GM06990 (cell line): Measurements from ENCODE around the gene SNX27.

ENCODE experiments used
- DNase-seq: peaks from one replicate; pipeline ENCODE4 v3.0.0-alpha.2; 2011; ENCODE audit not compliant: insufficient read length; ENCODE audit errors: extremely low read depth
- H3K27me3 ChIP-seq: replicated peaks from 2 replicates; pipeline ENCODE4 v1.6.0; 2011; ENCODE audit warnings: low read length; ENCODE audit not compliant: control insufficient read depth, insufficient read depth
- H3K36me3 ChIP-seq: 2 replicates; pipeline ENCODE4 v1.5.1; 2011; ENCODE audit warnings: low read length; ENCODE audit not compliant: control insufficient read depth, insufficient read depth
- H3K4me3 ChIP-seq: replicated peaks from 2 replicates; pipeline ENCODE4 v1.5.1; 2011; ENCODE audit warnings: low read depth, mild to moderate bottlenecking, control low read depth, low read length
- TF ChIP-seq, protein P1 (sequence below): IDR thresholded peaks from 2 replicates; pipeline ENCODE4 v1.5.1; 2011; ENCODE audit warnings: low read length, control low read depth, mild to moderate bottlenecking, inconsistent platforms; ENCODE audit not compliant: insufficient read depth, poor library complexity, severe bottlenecking

Gene SNX27

GRCh38 chr1:151570819-151571218, 41.0 kb upstream of the SNX27 start:
- no peaks in the 10 kb centered on the region for H3K27me3 ChIP-seq
- TF ChIP-seq, protein P1, sequence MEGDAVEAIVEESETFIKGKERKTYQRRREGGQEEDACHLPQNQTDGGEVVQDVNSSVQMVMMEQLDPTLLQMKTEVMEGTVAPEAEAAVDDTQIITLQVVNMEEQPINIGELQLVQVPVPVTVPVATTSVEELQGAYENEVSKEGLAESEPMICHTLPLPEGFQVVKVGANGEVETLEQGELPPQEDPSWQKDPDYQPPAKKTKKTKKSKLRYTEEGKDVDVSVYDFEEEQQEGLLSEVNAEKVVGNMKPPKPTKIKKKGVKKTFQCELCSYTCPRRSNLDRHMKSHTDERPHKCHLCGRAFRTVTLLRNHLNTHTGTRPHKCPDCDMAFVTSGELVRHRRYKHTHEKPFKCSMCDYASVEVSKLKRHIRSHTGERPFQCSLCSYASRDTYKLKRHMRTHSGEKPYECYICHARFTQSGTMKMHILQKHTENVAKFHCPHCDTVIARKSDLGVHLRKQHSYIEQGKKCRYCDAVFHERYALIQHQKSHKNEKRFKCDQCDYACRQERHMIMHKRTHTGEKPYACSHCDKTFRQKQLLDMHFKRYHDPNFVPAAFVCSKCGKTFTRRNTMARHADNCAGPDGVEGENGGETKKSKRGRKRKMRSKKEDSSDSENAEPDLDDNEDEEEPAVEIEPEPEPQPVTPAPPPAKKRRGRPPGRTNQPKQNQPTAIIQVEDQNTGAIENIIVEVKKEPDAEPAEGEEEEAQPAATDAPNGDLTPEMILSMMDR: no peak
- H3K36me3 ChIP-seq: no peaks in the 10 kb centered on the region
- H3K4me3 ChIP-seq: no peak overlapping the region
- no peak for DNase-seq

DNA sequence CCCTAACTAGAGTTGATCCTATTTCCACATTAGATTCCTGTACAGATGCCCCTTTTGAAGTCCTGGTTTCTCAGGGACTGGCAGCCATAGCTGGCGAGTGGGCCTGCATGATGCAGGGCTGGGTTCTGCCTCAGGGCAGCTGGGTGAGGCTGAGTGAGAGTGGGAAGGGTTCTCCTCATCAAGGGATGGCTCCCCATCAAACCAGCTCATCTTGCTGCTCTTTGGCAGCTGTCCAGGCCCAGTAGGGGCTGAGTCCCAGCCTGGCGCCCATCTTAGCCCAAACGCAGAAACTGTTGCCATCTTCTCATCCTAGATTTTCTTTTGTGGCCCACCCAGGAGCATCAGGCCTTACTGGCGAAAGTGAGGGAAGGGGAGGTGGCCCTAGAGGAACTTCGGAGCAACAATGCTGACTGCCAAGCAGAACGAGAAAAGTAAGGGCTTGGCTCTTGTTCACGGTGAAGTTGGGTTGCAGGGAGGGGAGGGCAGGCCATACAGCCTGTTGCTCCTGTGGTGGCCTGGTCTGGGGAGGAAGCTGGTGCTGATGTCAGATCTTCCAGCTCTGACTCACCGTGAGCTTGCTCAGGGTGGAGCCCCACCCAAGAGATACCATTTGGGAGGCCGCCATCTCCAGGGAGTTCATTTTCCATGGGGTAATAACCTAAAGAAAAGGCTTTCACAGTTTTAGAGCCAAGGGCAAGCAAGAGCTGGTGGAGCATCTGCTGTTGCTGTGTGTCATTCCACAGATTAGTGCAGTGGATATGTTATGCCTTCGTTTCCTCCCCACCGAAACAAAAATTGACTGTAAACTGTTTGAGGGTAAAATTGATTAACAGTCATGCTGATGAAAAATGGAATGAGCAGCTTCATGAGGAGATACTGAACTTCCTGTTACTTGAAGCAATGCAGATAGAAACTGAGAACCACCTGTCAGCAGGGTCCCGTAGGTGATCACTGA, 37.0 kb upstream of the SNX27 start:
- no peaks in the 10 kb centered on the region for H3K36me3 ChIP-seq
- no peaks in the 10 kb centered on the region for H3K27me3 ChIP-seq
- TF ChIP-seq, protein P1: no peak
- H3K4me3 ChIP-seq: no peak overlapping the region
- DNase-seq: no peak

- no peak for DNase-seq
- TF ChIP-seq, protein P1: no peak
- H3K36me3 ChIP-seq: no peaks in the 10 kb centered on the region
- H3K4me3 ChIP-seq: no peak overlapping the region
- no peaks in the 10 kb centered on the region for H3K27me3 ChIP-seq
These were observed 34.7 kb upstream of the SNX27 start for GRCh38 chr1:151577173-151577572.

- H3K4me3 ChIP-seq: no peak overlapping the region
- no peaks in the 10 kb centered on the region for H3K36me3 ChIP-seq
- DNase-seq: no peak
- TF ChIP-seq, protein P1: no peak
- H3K27me3 ChIP-seq: no peaks in the 10 kb centered on the region
These were observed 32.9 kb upstream of the SNX27 start for GRCh38 chr1:151578941-151579340.

DNA sequence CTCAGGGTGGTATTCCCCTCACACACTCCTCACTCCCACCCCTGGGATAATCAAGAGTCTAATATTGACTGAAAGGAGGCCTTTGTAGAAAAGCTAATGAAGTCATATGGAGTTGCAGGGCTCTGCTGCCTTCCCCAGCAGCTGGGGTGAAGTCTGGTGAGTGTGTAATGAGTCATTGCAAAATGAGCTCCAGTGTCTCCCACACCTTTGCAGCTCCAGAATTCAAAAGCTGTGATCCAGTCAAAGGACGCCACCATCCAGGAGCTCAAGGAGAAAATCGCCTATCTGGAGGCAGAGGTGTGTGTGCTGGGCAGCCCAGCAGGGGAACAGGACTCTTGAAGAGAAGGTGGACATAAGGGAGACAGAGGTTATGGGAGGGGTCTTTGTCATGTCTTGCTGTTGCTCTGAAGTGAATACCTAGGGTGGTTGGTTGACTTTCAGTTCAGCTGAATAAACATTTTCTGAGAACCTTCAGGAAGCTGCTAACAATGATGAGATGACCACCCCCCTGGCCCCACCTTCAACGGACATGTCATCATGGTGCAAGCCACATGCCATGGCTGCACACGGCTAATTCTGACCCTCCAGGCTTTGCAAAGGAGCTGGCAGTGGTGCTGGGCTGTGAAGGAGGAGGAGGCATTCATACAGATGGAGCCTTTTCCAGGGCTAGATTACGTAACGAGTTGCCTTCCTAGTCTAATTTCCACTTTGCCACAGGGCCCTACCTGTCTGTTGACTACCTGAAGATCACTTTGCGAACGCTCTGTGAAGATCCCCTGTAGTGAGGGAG, 32.2 kb upstream of the SNX27 start:
- no peak overlapping the region for H3K4me3 ChIP-seq
- DNase-seq: no peak
- TF ChIP-seq, protein P1: no peak
- no peaks in the 10 kb centered on the region for H3K27me3 ChIP-seq
- H3K36me3 ChIP-seq: no peaks in the 10 kb centered on the region
